ENCODE data around the gene CHST12.

DNA sequence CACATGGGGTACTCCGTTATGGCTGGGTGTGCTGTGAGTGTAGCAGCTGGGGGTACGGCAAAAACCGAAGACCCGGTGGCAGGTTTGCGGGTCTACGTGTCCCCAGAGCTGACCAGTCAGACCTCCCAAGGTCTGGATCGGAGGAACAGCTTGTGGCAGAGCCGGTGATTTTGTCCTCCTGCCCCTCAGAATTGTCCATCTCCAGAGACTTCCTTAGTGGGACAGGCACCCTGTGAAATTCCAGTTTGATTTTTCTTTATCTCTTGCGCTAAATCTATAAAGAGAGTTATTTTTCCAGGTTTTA lies 47.8 kb upstream of the CHST12 start:
- TF ChIP-seq, protein P1, sequence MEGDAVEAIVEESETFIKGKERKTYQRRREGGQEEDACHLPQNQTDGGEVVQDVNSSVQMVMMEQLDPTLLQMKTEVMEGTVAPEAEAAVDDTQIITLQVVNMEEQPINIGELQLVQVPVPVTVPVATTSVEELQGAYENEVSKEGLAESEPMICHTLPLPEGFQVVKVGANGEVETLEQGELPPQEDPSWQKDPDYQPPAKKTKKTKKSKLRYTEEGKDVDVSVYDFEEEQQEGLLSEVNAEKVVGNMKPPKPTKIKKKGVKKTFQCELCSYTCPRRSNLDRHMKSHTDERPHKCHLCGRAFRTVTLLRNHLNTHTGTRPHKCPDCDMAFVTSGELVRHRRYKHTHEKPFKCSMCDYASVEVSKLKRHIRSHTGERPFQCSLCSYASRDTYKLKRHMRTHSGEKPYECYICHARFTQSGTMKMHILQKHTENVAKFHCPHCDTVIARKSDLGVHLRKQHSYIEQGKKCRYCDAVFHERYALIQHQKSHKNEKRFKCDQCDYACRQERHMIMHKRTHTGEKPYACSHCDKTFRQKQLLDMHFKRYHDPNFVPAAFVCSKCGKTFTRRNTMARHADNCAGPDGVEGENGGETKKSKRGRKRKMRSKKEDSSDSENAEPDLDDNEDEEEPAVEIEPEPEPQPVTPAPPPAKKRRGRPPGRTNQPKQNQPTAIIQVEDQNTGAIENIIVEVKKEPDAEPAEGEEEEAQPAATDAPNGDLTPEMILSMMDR (IDR thresholded peaks at IDR 0.05; ENCODE audit: poor library complexity) = no peak
- TF ChIP-seq EZH2phosphoT487 (IDR thresholded peaks at IDR 0.05; ENCODE audit: low read depth, severe bottlenecking, unreplicated experiment) = no peak

Measured in hepatocyte (in vitro differentiated cells).